ENCODE measurements around the gene SEC31B.

Gene SEC31B

DNA sequence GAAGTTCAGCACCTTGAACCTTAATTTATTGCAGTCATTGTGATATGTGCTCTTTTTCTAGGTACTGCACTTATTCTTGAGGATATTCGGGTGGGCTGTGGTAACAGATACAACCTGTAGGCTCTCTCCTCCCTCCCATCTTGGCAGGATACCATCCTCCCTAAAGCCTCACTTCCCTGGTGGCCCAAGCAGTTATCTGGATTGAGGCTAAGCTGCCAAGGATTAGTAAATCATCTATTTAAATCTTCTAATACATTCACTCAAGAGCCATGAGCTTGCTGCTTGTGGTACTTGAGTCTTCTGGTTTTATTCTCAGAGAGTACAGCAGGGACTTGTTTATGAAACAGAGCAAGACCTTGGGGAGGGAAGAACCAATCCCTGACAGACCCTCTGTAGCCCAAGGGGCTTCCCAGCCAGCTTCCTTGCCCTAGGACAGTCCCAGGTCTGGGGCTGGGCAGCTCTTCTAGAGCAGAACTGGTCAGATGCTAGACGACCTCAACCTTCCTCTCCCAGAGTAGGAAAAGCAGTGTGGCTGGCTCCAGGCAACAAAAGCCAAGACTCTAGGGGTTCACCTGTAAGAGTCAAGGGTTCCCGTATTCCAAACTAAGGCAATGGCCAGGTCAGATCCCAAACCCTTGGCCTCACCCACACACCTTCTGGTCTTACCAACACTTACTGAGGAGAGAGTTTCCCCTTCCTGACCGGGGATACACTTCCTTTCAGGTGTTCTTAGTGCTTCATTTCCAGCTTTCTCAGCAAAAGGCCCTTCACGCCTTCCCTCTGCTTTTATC, 35.6 kb downstream of the SEC31B start:
- ChIA-PET POLR2A (interaction anchor here (1.6 kb wide), 1 partner anchor 11 kb away, joined by 3 read pairs; no protein-coding TSS in a partner anchor), CTCF (interaction anchor here (0.6 to 3.5 kb wide), 7 partner anchors 13 to 154 kb away, joined by 3 to 14 read pairs (median 3); partner anchors contain the start of genes PKD2L1, SEC31B and WNT8B)
- no peak for TF ChIP-seq TARDBP (IDR thresholded peaks at IDR 0.05)
- TF ChIP-seq ARNT (IDR thresholded peaks at IDR 0.05) = no peak
- TF ChIP-seq BHLHE40 (IDR thresholded peaks at IDR 0.05; ENCODE audit: borderline replicate concordance) = no peak
- no peak for TF ChIP-seq FOXM1 (IDR thresholded peaks at IDR 0.05; ENCODE audit: borderline replicate concordance)
- no peak for TF ChIP-seq SUZ12 (IDR thresholded peaks at IDR 0.05)
- no peak for TF ChIP-seq FOXA1 (IDR thresholded peaks at IDR 0.05)
- TF ChIP-seq, protein P1, sequence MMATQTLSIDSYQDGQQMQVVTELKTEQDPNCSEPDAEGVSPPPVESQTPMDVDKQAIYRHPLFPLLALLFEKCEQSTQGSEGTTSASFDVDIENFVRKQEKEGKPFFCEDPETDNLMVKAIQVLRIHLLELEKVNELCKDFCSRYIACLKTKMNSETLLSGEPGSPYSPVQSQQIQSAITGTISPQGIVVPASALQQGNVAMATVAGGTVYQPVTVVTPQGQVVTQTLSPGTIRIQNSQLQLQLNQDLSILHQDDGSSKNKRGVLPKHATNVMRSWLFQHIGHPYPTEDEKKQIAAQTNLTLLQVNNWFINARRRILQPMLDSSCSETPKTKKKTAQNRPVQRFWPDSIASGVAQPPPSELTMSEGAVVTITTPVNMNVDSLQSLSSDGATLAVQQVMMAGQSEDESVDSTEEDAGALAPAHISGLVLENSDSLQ (IDR thresholded peaks at IDR 0.05) = no peak
- TF ChIP-seq NFRKB (IDR thresholded peaks at IDR 0.05) = no peak
- no peak for TF ChIP-seq ZNF384 (IDR thresholded peaks at IDR 0.05)
- no peak for TF ChIP-seq CTBP1 (IDR thresholded peaks at IDR 0.05; ENCODE audit: borderline replicate concordance)
- TF ChIP-seq L3MBTL2 (conservative IDR thresholded peaks at IDR 0.05) = no peak
- TF ChIP-seq SP1 (IDR thresholded peaks at IDR 0.05) = no peak
- no peak for TF ChIP-seq LEF1 (IDR thresholded peaks at IDR 0.05; ENCODE audit: borderline replicate concordance)
- no peak for TF ChIP-seq FOXK2 (IDR thresholded peaks at IDR 0.05)
- TF ChIP-seq HDGF (IDR thresholded peaks at IDR 0.05; ENCODE audit: borderline replicate concordance) = no peak
- no peak for TF ChIP-seq ELF4 (IDR thresholded peaks at IDR 0.05)
- no peak for DNase-seq (ENCODE audit: extremely low spot score)

DNA sequence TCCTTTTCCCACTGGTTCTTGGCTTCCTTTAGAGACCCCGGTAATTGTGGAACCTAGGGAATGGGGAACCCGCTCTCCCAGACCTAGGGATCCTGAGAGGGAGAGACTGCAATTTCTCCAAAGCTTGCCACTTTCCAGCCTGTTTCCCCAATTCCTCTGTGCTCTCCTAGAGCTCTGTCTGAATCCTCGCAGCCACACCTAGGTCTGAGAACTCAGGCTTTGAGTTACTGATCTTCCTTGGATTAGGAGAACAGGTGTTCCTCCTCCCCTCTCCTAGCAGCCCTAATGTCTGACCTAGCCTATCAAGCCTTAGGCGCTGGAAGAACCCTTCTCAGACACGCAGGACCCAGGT, 36.9 kb downstream of the SEC31B start:
- no peak for DNase-seq (ENCODE audit: extremely low spot score)
- POLR2A ChIA-PET = interaction anchor here (0.8 to 1.0 kb wide), 2 partner anchors 12 to 36 kb away, joined by 3 read pairs; no protein-coding TSS in a partner anchor
- TF ChIP-seq ARNT (IDR thresholded peaks at IDR 0.05) = no peak
- TF ChIP-seq FOXK2 (IDR thresholded peaks at IDR 0.05) = no peak
- TF ChIP-seq ELF4 (IDR thresholded peaks at IDR 0.05) = no peak
- TF ChIP-seq FOXA1 (IDR thresholded peaks at IDR 0.05) = no peak
- TF ChIP-seq, protein P1 (IDR thresholded peaks at IDR 0.05) = no peak
- TF ChIP-seq CTBP1 (IDR thresholded peaks at IDR 0.05; ENCODE audit: borderline replicate concordance) = no peak
- CTCF ChIA-PET = interaction anchor here (0.6 to 3.5 kb wide), 16 partner anchors 9 to 438 kb away, joined by 3 to 18 read pairs (median 4); partner anchors contain the start of genes HIF1AN, SEC31B and WNT8B

DNA sequence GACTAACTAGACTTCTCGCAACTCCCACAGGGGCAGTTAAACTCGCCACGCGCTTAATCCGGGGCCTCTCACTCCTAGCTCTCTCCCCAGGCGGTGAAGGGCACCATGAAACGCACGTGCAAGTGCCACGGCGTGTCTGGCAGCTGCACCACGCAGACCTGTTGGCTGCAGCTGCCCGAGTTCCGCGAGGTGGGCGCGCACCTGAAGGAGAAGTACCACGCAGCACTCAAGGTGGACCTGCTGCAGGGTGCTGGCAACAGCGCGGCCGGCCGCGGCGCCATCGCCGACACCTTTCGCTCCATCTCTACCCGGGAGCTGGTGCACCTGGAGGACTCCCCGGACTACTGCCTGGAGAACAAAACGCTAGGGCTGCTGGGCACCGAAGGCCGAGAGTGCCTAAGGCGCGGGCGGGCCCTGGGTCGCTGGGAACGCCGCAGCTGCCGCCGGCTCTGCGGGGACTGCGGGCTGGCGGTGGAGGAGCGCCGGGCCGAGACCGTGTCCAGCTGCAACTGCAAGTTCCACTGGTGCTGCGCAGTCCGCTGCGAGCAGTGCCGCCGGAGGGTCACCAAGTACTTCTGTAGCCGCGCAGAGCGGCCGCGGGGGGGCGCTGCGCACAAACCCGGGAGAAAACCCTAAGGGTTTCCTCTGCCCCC, 37.4 kb downstream of the SEC31B start:
- POLR2A ChIA-PET = interaction anchor here (0.8 to 1.0 kb wide), 2 partner anchors 12 to 36 kb away, joined by 3 read pairs; no protein-coding TSS in a partner anchor
- CTCF ChIA-PET = interaction anchor here (0.6 to 3.5 kb wide), 19 partner anchors 9 to 780 kb away, joined by 3 to 18 read pairs (median 4); partner anchors contain the start of genes HIF1AN, SEC31B and WNT8B
- no peak for TF ChIP-seq BHLHE40 (IDR thresholded peaks at IDR 0.05; ENCODE audit: borderline replicate concordance)
- TF ChIP-seq NFRKB (IDR thresholded peaks at IDR 0.05) = no peak
- no peak for TF ChIP-seq HDGF (IDR thresholded peaks at IDR 0.05; ENCODE audit: borderline replicate concordance)
- peak; percentile 71 for TF ChIP-seq L3MBTL2 (conservative IDR thresholded peaks at IDR 0.05)
- no peak for TF ChIP-seq SP1 (IDR thresholded peaks at IDR 0.05)
- TF ChIP-seq LEF1 (IDR thresholded peaks at IDR 0.05; ENCODE audit: borderline replicate concordance) = no peak
- no peak for TF ChIP-seq ARNT (IDR thresholded peaks at IDR 0.05)
- DNase-seq (ENCODE audit: extremely low spot score) = peak; percentile 89

DNA sequence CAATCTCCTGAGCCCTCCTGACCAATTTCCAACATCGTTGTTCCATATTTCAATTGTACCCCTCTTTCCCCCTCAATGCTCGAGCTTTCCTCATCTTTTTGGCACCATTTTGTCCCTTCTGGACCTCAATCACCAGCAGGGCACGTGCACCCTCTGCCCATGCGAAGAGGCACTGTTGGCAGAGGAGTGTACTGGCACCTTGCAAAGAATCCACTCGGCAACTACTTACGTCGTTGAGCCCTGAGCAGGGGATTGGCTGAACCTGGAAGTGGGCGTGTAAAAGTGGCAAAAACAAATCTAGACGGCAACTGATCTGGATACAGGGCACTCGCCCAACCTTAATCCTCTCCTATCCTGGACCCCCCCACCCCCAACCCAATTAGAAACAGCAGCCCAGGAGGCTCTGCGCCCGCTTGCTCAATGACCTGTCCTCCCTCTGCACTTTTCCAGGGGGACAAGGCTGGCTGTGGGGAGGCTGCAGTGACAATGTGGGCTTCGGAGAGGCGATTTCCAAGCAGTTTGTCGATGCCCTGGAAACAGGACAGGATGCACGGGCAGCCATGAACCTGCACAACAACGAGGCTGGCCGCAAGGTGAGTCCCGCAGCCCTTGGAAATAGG, 38.1 kb downstream of the SEC31B start:
- TF ChIP-seq CTBP1 (IDR thresholded peaks at IDR 0.05; ENCODE audit: borderline replicate concordance) (0 out of 2 replicates have a peak, but pooled peaks have one; percentile 35), LEF1 (IDR thresholded peaks at IDR 0.05; ENCODE audit: borderline replicate concordance) (no peak), TARDBP (IDR thresholded peaks at IDR 0.05) (no peak), L3MBTL2 (conservative IDR thresholded peaks at IDR 0.05) (peak; percentile 89)
- peak; percentile 94 for DNase-seq (ENCODE audit: extremely low spot score)
- POLR2A ChIA-PET = no interaction called here
- CTCF ChIA-PET = interaction anchor here (0.8 to 3.5 kb wide), 9 partner anchors 13 to 394 kb away, joined by 3 to 18 read pairs (median 4); partner anchors contain the start of gene SEC31B

DNA sequence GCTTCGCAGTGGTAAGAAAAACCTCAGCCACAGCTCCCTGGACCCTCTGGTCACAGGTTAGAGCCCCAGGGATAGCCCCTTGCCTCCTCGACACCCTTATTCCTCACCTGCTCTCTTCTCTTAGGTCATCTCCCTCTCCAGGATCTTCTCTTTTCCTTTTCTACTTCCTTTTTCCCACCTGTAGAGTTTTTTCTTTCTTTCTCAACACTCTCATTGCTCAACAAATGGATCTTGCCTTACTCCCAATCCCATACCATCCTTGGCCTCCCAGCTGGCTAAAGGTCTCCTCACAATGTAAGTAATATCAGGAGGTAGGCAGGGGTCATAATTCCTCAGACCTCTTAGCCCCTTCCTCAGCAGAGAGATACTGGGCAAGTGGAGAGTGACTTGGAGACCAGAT, 39.7 kb downstream of the SEC31B start:
- ChIA-PET CTCF (no interaction called here), POLR2A (interaction anchor here (0.7 kb wide), 1 partner anchor 56 kb away, joined by 3 read pairs; the partner anchor contains the start of gene HIF1AN)
- TF ChIP-seq ARNT (IDR thresholded peaks at IDR 0.05) (no peak), FOXA1 (IDR thresholded peaks at IDR 0.05) (no peak), LEF1 (IDR thresholded peaks at IDR 0.05; ENCODE audit: borderline replicate concordance) (no peak), TARDBP (IDR thresholded peaks at IDR 0.05) (no peak), ZNF384 (IDR thresholded peaks at IDR 0.05) (no peak), SUZ12 (IDR thresholded peaks at IDR 0.05) (no peak), SP1 (IDR thresholded peaks at IDR 0.05) (no peak), L3MBTL2 (conservative IDR thresholded peaks at IDR 0.05) (no peak)
- TF ChIP-seq, protein P1 (IDR thresholded peaks at IDR 0.05) = no peak
- DNase-seq (ENCODE audit: extremely low spot score) = no peak
